Transverse colon (tissue), 4 donors: ENCODE data around the gene PDE8B. TPM values are rescaled to one million over a fixed set of nuclear protein-coding genes. Genes with fewer than 3 reads are reported as not detected.
A peak's percentile ranks its signal among the peaks of the same experiment; 100 is the strongest.

Experiments used
- DNase-seq: peaks from one replicate; pipeline ENCODE4 v3.0.0-alpha.2; 2019
- H3K27ac ChIP-seq, 4 donors: fragments of 200-600 bp; sonication (generic); 2 replicates each; pipeline ENCODE4 v1.5.1; 2016 to 2018; ENCODE audit warnings: inconsistent platforms in 4 of 4
- H3K27me3 ChIP-seq: fragments of 200-600 bp; sonication (generic); 2 replicates; pipeline ENCODE4 v1.5.1; 2017; ENCODE audit warnings: inconsistent platforms
- H3K36me3 ChIP-seq, 4 donors: fragments of 200-600 bp; sonication (generic); 2 replicates each; pipeline ENCODE4 v1.5.1; 2017 to 2019; ENCODE audit warnings: inconsistent platforms in 4 of 4
- H3K4me1 ChIP-seq, 4 donors: fragments of 200-600 bp; sonication (generic); 2 replicates each; pipeline ENCODE4 v1.5.1; 2017 to 2020; ENCODE audit warnings: inconsistent platforms in 4 of 4
- H3K4me3 ChIP-seq, 4 donors: fragments of 200-600 bp; sonication (generic); 1 replicate in 1 of 4; 2 replicates in 3 of 4; pipeline versions ENCODE4 v1.5.1 to v1.6.1; 2017 to 2019; ENCODE audit warnings: inconsistent platforms in 4 of 4
- H3K9me3 ChIP-seq, 2 donors: fragments of 200-600 bp; sonication (generic); 2 replicates each; pipeline ENCODE4 v1.5.1; 2017 to 2019; ENCODE audit warnings: inconsistent platforms in 2 of 2
- EP300 ChIP-seq: sonication (generic); formaldehyde crosslinking; IDR thresholded peaks from one replicate; pipeline ENCODE4 v1.6.1; 2017; ENCODE audit warnings: antibody characterized with exemption, low read depth
- POLR2A ChIP-seq: fragments of 450-650 bp; IDR thresholded peaks from one replicate; pipeline ENCODE4 v1.6.1; 2016; ENCODE audit warnings: antibody characterized with exemption, mild to moderate bottlenecking, moderate library complexity
- POLR2AphosphoS5 ChIP-seq, 3 donors: sonication (generic); formaldehyde crosslinking; IDR thresholded peaks; one replicate each; pipeline ENCODE4 v1.6.1; 2016; ENCODE audit warnings: antibody characterized with exemption in 3 of 3
- WGBS, 2 donors: methylation state at CpG; one replicate each; pipeline ENCODE4 v1.1.5; 2018; ENCODE audit warnings: low coverage in 1 of 2; 5-methylcytosine and 5-hydroxymethylcytosine counted together
- in situ Hi-C, 4 donors: fragments of 200-750 bp; cut with MboI; loops; one replicate each; pipeline versions ENCODE4 v1.15.0 to v1.15.1; 2017; ENCODE audit warnings: low sequenced_read_pairs in 3 of 4, low pct_ligation_motif_present in 1 of 4, low pct_unique_long_range_greater_than_20kb in 1 of 4
- intact Hi-C: fragments of 100-400 bp; cut with DNase I; formaldehyde crosslinking; loops from one replicate; pipeline ENCODE4 v1.15.1; 2023; ENCODE audit warnings: low total_unique reads
- total RNA-seq, 4 donors: library from RNA; depleted of rRNA; stranded (reverse); fragments of >200 nt; gene quantifications; one replicate each; pipeline ENCODE4 v1.1.0, GENCODE V29; 2016
- TF ChIP-seq, protein P1 (sequence below), 5 experiments: fragments of 200-600 bp in 3 of 5; fragments of 450-650 bp in 2 of 5; sonication (generic) in 3 of 5; IDR thresholded peaks; 1 replicate in 2 of 5; 2 replicates in 3 of 5; pipeline ENCODE4 v1.5.1; 2016 to 2017; ENCODE audit warnings: antibody characterized with exemption in 5 of 5, inconsistent platforms in 3 of 5, mild to moderate bottlenecking in 2 of 5, moderate library complexity in 1 of 5

The PDE8B gene
- total RNA-seq, 4 donors from 2014 or later, result 0.40 to 22.4 (median 1.2) TPM

DNA sequence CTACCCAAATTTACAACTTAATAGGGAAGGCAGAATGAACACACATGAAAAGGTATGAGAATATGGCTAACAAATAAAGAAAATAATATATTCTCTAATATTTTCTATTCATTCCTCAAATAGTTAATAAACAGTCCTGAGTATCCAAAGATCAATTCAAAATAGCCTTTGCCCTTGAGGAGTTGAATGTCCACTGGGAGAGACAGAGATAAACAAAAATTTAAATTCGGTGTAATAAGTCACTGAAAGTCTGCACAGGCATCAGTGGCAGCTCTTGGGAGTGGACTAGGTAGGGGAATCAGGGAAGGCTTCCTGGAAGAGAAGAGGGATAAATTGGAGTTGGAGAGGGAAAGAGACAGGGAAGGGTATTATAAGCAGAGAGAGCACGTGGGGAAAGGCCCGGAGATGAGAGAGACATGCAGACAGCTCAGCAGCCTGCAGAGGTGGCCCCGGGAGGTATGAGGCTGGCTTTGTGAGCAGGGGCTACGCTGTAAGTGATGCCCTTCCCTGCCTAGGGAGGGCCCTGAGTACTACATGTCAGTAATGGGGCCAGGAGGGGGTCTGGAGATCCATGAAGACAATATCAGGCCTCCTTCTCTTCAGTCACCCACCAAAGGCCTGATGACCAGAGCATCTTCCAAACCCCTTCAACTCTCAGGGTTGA, 137.1 kb downstream of the PDE8B start:
- 73 to 84% methylated on average over 5 of the region's 5 CpGs for WGBS, 2 donors

GRCh38 chr5:77353251-77353650, 142.8 kb downstream of the PDE8B start:
- Histone ChIP-seq H3K9me3 (no peaks in the 10 kb centered on the region), H3K27me3 (no peaks in the 10 kb centered on the region), H3K27ac (no peak overlapping the region), H3K36me3 (no peaks in the 10 kb centered on the region), H3K4me1 (no peaks in the 10 kb centered on the region), H3K4me3 (no peak overlapping the region)
- in situ Hi-C loops, result no loop called here
- WGBS, 2 donors, result 92 to 93% methylated on average over 3 to 4 of the region's 4 CpGs
- TF ChIP-seq POLR2AphosphoS5 (IDR thresholded peaks at IDR 0.05) (no peak), EP300 (no peak), POLR2A (no peak)
- TF ChIP-seq, protein P1, sequence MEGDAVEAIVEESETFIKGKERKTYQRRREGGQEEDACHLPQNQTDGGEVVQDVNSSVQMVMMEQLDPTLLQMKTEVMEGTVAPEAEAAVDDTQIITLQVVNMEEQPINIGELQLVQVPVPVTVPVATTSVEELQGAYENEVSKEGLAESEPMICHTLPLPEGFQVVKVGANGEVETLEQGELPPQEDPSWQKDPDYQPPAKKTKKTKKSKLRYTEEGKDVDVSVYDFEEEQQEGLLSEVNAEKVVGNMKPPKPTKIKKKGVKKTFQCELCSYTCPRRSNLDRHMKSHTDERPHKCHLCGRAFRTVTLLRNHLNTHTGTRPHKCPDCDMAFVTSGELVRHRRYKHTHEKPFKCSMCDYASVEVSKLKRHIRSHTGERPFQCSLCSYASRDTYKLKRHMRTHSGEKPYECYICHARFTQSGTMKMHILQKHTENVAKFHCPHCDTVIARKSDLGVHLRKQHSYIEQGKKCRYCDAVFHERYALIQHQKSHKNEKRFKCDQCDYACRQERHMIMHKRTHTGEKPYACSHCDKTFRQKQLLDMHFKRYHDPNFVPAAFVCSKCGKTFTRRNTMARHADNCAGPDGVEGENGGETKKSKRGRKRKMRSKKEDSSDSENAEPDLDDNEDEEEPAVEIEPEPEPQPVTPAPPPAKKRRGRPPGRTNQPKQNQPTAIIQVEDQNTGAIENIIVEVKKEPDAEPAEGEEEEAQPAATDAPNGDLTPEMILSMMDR (IDR thresholded peaks at IDR 0.05), result no peak
- intact Hi-C loops, result no loop called here
- no peak for DNase-seq

More for the DNA sequence above, 137.1 kb downstream of the PDE8B start:
- Histone ChIP-seq H3K4me1 (no peaks in the 10 kb centered on the region), H3K27me3 (no peaks in the 10 kb centered on the region), H3K27ac (no peak overlapping the region), H3K9me3 (no peaks in the 10 kb centered on the region), H3K4me3 (no peak overlapping the region), H3K36me3 (no peaks in the 10 kb centered on the region)
- in situ Hi-C loops (no loop called here), intact Hi-C loops (no loop called here)
- TF ChIP-seq, protein P1 (IDR thresholded peaks at IDR 0.05), result no peak
- TF ChIP-seq POLR2A (no peak), POLR2AphosphoS5 (IDR thresholded peaks at IDR 0.05) (no peak), EP300 (no peak)
- no peak for DNase-seq

DNA sequence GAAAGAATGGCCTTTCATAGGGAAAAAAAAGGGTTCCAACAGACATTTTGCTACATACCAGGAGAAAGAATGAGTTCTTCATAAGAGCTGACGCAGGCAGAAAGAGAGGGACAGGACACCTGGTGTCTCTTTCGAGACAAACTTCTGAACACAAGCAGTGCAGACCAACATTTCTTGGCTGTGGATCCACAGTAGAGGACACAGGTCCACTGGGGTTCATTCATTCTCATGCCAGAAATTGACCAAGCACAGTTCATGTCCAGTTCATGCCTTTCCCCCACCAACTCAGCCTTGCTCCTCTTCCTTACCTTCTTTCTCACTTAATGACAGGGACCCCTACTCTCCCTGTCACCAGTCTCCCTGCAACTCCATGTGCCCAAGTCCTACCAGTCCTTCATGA, 144.0 kb downstream of the PDE8B start:
- Histone ChIP-seq H3K27ac (peak overlapping the region in 1 of 4 donors; percentile 55), H3K36me3 (no peaks in the 10 kb centered on the region), H3K4me3 (no peak overlapping the region), H3K4me1 (no peaks in the 10 kb centered on the region), H3K9me3 (no peaks in the 10 kb centered on the region), H3K27me3 (no peaks in the 10 kb centered on the region)
- intact Hi-C loops, result no loop called here
- WGBS, 2 donors, result 94 to 98% methylated on average over 2 of the region's 2 CpGs
- in situ Hi-C loops, result no loop called here
- no peak for DNase-seq
- TF ChIP-seq POLR2AphosphoS5 (IDR thresholded peaks at IDR 0.05) (no peak), POLR2A (no peak), EP300 (no peak)
- TF ChIP-seq, protein P1 (IDR thresholded peaks at IDR 0.05), result no peak

DNA sequence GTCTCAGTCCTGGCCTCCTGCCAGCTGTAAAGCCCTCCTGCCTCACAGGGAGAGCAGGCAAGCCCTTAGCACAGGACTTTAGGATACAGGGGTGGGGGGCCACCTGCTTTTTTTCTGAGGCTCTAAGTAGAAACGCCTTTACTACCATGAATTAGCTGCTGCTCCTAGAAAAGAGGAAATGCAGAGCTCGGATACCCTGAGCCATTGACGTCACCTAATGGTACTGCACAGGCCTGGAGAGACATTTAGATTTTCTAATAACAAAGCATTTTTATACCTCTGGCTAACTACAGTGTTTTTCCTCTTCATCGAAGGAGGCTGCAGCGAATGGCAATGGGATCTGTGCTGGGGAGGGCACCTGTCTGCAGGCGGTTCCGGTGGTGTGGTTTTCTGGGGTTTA, 144.6 kb downstream of the PDE8B start:
- Histone ChIP-seq H3K36me3 (no peaks in the 10 kb centered on the region), H3K4me1 (no peaks in the 10 kb centered on the region), H3K27ac (peak overlapping the region in 2 of 4 donors; percentile 23 to 55), H3K4me3 (no peak overlapping the region), H3K9me3 (no peaks in the 10 kb centered on the region), H3K27me3 (no peaks in the 10 kb centered on the region)
- intact Hi-C loops, result no loop called here
- DNase-seq, result no peak
- 80% methylated on average over 7 of the region's 7 CpGs; no CpG with 5 or more reads in 1 of the 2 donors for WGBS, 2 donors
- in situ Hi-C loops, result no loop called here
- TF ChIP-seq POLR2AphosphoS5 (IDR thresholded peaks at IDR 0.05), result no peak
- TF ChIP-seq, protein P1 (IDR thresholded peaks at IDR 0.05), result no peak
- no peak for TF ChIP-seq EP300
- no peak for TF ChIP-seq POLR2A
